Cardiac fibroblast (primary cell): ENCODE data around the gene NTRK3.

Experiments used
- DNase-seq, 2 donors: peaks; one replicate each; pipeline versions ENCODE4 v3.0.0 to v3.0.0-alpha.2; 2010; ENCODE audit warnings: low read depth in 2 of 2
- H3K4me3 ChIP-seq, 2 donors: replicated peaks in 1 of 2; 1 replicate in 1 of 2; 2 replicates in 1 of 2; pipeline ENCODE4 v1.5.1; 2011; ENCODE audit warnings: low read depth in 2 of 2, low read length in 2 of 2, mild to moderate bottlenecking in 2 of 2, moderate library complexity in 1 of 2
- TF ChIP-seq, protein P1 (sequence below): IDR thresholded peaks from one replicate; pipeline ENCODE4 v1.5.1; 2011; ENCODE audit warnings: low read depth, mild to moderate bottlenecking, low read length, inconsistent platforms

NTRK3 gene

DNA sequence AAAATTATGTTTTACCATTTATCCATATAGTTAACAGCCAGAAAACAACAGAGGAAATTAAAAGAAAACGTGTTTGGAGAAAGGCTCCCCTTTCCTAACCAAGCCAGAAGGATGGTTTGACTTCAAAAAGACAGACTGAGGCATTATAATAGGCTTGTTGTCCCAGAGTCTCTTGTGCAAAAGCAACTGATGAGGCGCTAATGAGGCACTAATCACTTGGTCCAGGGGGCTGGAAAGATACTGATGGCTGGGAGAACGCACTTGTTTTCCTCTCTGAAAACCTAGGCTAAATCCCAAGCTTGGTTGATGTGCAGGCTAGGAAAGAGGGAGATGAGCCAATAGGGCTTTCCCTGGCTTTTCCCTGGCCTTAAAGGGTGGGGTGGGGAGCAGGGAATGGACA is 389.6 kb downstream of the NTRK3 start:
- DNase-seq = no peak
- H3K4me3 ChIP-seq = no peak overlapping the region
- TF ChIP-seq, protein P1, sequence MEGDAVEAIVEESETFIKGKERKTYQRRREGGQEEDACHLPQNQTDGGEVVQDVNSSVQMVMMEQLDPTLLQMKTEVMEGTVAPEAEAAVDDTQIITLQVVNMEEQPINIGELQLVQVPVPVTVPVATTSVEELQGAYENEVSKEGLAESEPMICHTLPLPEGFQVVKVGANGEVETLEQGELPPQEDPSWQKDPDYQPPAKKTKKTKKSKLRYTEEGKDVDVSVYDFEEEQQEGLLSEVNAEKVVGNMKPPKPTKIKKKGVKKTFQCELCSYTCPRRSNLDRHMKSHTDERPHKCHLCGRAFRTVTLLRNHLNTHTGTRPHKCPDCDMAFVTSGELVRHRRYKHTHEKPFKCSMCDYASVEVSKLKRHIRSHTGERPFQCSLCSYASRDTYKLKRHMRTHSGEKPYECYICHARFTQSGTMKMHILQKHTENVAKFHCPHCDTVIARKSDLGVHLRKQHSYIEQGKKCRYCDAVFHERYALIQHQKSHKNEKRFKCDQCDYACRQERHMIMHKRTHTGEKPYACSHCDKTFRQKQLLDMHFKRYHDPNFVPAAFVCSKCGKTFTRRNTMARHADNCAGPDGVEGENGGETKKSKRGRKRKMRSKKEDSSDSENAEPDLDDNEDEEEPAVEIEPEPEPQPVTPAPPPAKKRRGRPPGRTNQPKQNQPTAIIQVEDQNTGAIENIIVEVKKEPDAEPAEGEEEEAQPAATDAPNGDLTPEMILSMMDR = no peak

DNA sequence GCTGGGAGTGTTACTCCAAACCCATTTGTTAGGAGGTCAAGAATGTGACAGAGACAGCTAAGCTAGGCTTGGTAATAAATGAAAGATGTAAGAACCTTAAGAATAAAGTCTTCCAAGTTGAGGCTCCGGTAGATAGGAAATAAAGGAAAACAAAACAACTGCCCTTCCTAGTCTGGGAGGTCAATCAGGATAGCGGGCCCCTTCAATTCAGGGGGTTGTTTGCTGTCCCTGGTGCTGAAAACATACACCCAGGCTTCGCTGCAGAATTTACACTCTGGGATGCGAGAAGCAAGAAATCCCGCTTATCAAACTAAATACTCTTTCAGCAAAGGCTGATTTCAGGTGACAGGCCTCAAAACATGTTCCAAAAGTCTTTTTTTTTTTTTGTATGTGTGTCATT is 393.4 kb downstream of the NTRK3 start:
- TF ChIP-seq, protein P1 = no peak
- no peak overlapping the region for H3K4me3 ChIP-seq
- peak; percentile 16 to 17 for DNase-seq

DNA sequence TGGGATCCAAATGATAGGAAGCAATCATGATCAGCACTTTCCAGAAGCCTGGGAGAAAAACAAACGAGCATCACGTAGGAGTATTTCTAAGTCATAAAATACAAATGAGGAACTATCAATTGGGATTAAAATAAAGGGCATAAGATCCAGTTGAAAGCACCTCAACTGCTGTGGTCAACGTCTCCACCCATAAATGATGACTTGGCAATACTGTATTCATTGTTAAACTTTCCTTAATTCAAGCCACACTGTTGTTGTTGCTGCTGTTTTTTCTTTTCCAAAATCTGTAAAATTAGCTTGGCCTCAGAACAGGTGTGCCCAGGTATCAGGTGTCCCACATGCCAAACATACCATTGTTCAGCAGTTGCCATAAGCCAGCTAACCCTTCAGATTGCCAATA is 395.8 kb downstream of the NTRK3 start:
- H3K4me3 ChIP-seq = no peak overlapping the region
- DNase-seq = no peak
- TF ChIP-seq, protein P1 = no peak

DNA sequence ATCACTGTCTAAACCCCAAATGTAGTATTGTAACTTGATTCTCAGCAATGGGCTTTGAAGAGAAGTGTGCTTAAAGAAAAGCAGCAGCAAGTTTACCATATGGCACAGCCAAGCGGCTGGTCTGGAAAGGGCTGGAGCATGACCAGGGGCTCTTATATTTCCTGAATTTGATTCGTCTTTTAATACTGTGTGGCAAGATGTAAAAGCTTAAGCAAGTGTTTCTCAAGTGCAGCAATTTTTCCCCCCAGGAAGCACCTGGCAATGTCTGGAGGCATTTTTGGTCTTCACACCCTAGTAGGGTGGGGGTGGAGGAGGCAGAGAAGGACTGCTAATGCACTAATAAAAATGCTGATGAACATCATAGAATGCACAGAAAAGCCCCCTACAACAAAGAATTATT is 397.9 kb downstream of the NTRK3 start:
- TF ChIP-seq, protein P1 = no peak
- no peak for DNase-seq
- H3K4me3 ChIP-seq = no peak overlapping the region

DNA sequence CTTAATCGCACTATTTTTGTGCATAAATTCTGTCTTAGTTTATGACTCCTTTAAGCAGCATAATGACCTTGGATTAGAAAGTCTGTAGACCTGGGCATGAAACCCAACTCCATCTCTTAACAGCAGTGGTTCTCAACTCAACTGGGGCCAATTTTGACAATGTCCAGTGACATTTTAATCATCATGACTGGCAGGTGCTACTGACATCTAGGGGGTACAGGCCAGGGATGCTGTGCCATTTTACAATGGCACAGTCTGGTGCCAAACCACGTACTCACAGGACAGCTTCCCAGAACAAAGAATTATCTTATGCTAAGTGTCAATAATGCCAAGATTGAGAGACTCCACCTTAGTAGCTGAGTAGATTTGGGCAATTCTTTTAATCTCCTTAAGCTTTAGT is 405.0 kb downstream of the NTRK3 start:
- TF ChIP-seq, protein P1 = no peak
- DNase-seq = no peak
- no peak overlapping the region for H3K4me3 ChIP-seq

DNA sequence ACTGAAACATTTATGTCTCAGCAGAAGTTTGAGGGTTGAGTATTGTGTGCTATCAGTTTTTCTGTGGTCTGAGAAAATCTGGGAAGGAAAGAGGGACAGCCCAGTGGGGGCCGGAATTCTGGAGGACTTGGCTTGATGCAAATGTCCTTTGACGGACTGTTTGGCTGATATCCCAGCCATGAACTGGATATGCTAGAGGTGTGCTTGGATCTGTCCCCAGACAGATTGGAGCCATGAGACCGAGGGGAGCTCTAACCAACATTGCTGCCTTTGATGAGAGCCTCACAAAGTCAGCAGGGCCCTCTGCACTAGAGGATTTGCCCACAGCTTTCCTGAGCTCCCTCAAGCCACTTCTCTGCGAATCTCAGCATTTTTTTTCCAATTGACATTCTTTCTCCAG is 405.6 kb downstream of the NTRK3 start:
- H3K4me3 ChIP-seq = no peak overlapping the region
- DNase-seq = peak in 1 of 2 donors; percentile 66
- TF ChIP-seq, protein P1 = no peak

DNA sequence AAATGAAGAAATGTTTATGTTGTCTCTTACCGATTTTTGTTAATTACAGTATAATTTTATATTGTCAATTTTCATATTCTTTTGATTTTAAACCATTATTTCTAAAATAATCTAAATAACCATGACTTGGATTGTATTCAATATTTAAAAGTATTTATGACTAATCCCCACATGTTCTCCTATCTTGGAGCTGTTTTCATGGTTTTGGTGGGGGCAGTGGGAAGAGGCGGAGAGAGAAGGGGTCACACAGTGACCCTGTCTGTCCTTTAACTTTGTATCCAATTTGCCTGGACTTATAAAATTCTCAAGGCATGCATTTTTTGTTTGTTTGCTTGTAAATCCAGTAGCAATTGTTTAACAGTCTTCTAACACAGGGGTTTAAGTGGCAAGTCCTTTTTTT is 407.4 kb downstream of the NTRK3 start:
- peak; percentile 6 to 43 for DNase-seq
- H3K4me3 ChIP-seq = no peak overlapping the region
- TF ChIP-seq, protein P1 = no peak
